IPS DF 4.7 (cell line): ENCODE results near the gene TPO.

Source experiments
- DNase-seq: peaks from one replicate; pipeline ENCODE4 v3.0.0-alpha.2; 2013; ENCODE audit warnings: low spot score; ENCODE audit errors: extremely low read depth

Gene TPO

GRCh38 chr2:1521878-1522830 is 108.9 kb downstream of the TPO start:
- DNase-seq: no peak

- DNase-seq: no peak
These were observed 114.1 kb downstream of the TPO start for GRCh38 chr2:1527153-1527992.

- DNase-seq: no peak
These were observed 115.2 kb downstream of the TPO start for GRCh38 chr2:1528273-1529064.

- DNase-seq: no peak
These were observed 125.4 kb downstream of the TPO start for GRCh38 chr2:1538663-1539062.

- DNase-seq: no peak
These were observed 126.2 kb downstream of the TPO start for GRCh38 chr2:1539441-1539840.

GRCh38 chr2:1539973-1540372 is 126.7 kb downstream of the TPO start:
- no peak for DNase-seq

GRCh38 chr2:1540481-1540880 is 127.2 kb downstream of the TPO start:
- DNase-seq: no peak

- no peak for DNase-seq
These were observed 127.8 kb downstream of the TPO start for GRCh38 chr2:1541040-1541439.

- no peak for DNase-seq
These were observed 128.7 kb downstream of the TPO start for GRCh38 chr2:1541819-1542475.

- no peak for DNase-seq
These were observed 129.7 kb downstream of the TPO start for GRCh38 chr2:1542971-1543370.

GRCh38 chr2:1543776-1544477 is 130.7 kb downstream of the TPO start:
- no peak for DNase-seq

GRCh38 chr2:1544478-1545069 is 131.3 kb downstream of the TPO start:
- no peak for DNase-seq

GRCh38 chr2:1546023-1546591 is 132.8 kb downstream of the TPO start:
- DNase-seq: no peak

- no peak for DNase-seq
These were observed 133.6 kb downstream of the TPO start for GRCh38 chr2:1546901-1547300.

- DNase-seq: no peak
These were observed 135.8 kb downstream of the TPO start for GRCh38 chr2:1548910-1549673.

- DNase-seq: no peak
These were observed 136.8 kb downstream of the TPO start for GRCh38 chr2:1550076-1550475.

- no peak for DNase-seq
These were observed 137.5 kb downstream of the TPO start for GRCh38 chr2:1550658-1551316.

GRCh38 chr2:1551905-1552304 is 138.6 kb downstream of the TPO start:
- no peak for DNase-seq
